Measurements from ENCODE around the gene KDM1B.
"Not testable (repeated sequence)": the region's sequence is repeated elsewhere in the genome, so short reads cannot be mapped to it uniquely, and the experiment has no call there.

Gene KDM1B

GRCh38 chr6:18182568-18182967 is 27.3 kb downstream of the KDM1B start:
- H3K4me3 ChIP-seq (ENCODE audit: low read length) = no peak overlapping the region

DNA sequence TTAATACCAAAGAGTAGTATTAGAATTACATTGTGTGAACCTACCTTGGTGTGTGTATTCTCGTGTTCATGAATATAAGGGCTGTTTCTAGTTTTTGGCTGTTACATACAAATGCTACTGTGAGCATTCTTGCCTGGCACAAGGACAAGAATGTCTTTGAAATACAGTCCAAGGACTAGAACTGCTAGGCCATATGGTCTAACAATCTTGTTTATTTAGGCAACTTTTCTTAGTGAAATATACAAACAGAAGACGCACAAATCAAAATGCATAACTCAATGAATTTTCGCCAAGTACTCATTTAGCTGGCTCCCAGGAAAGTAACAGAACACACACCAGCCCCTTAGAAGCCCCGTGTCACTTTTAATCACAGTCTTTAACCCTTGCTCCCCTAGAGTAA is 28.5 kb downstream of the KDM1B start:
- no peak for DNase-seq (ENCODE audit: low read depth, low spot score)

More at GRCh38 chr6:18182568-18182967, 27.3 kb downstream of the KDM1B start:
- no peak for DNase-seq (ENCODE audit: low read depth, low spot score)

GRCh38 chr6:18185624-18186023 is 30.4 kb downstream of the KDM1B start:
- no peak overlapping the region for H3K4me3 ChIP-seq (ENCODE audit: low read length)

More for the DNA sequence above, 28.5 kb downstream of the KDM1B start:
- no peak overlapping the region for H3K4me3 ChIP-seq (ENCODE audit: low read length)

DNA sequence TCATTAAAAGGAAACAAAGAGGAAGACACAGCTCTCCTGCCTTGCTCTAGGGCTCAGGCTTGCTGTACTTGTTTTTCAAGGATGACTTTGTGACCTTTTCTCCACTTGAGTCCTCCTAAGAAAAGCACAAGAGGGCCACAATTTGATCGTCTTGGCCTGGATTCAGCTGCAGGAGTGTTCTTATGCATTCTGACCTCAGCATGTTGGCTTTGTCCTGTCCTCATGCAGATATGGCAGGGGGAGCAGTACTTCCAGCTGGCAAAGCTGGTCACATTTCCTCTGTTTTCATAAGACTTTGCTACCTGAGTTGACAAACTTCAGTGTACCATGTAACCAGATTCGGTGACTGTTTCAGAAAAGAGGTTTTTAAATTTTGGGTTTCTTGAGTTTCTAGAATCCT is 30.8 kb downstream of the KDM1B start:
- DNase-seq (ENCODE audit: low read depth, low spot score) = no peak

More at GRCh38 chr6:18185624-18186023, 30.4 kb downstream of the KDM1B start:
- peak; percentile 14 for DNase-seq (ENCODE audit: low read depth, low spot score)

DNA sequence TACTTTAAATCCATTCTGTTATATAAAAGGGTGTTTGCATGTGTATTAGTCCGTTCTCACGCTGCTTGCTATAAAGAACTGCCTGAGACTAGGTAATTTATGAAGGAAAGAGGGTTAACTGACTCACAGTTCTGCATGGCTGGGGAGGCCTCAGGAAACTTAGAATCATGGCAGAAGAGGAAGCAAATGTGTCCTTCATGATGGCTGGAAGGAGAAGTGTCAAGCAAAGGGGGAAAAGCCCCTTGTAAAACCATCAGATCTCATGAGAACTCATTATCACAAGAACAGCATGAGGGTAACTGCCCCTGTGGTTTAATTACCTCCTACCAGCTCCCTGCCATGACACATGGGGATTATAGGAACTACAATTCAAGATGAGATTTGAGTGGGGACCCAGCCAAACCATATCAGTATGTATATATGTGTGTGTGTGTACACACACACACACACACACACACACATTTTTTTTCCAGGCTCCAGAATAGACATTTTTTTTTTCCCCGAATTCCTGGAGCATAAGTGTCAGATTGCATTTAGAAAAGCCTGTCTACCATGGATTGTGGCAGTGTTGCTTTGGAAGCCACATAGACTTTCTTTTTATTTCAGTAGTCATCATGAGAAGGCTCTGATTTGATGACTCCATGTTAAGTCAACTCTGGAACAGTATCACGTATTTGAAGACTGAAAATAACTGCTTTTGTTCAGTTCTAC is 31.5 kb downstream of the KDM1B start:
- no peak for DNase-seq (ENCODE audit: low read depth, low spot score)
- H3K4me3 ChIP-seq (ENCODE audit: low read length) = no peak overlapping the region

More for the DNA sequence above, 30.8 kb downstream of the KDM1B start:
- no peak overlapping the region for H3K4me3 ChIP-seq (ENCODE audit: low read length)

GRCh38 chr6:18187701-18188100 is 32.5 kb downstream of the KDM1B start:
- no peak overlapping the region for H3K4me3 ChIP-seq (ENCODE audit: low read length)
- DNase-seq (ENCODE audit: low read depth, low spot score) = no peak

DNA sequence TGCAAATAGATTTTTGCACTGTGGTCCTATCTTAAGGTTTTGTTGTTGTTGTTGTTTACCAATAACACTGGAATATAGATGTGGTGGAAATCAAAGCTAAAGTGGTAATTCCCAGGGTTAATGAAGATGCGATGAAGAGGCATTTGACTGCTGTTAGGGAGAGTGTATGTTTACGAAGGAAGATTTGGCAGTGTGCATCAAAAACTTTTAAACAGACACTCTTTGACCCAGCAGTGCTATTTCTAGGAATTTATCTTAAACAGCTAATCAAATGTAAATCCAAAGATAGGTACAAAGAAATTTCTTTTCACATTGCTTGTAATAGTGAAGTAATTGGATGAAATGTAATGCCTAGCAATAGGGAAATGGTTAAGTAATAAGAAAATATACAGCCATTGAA is 34.0 kb downstream of the KDM1B start:
- DNase-seq (ENCODE audit: low read depth, low spot score) = no peak
- H3K4me3 ChIP-seq (ENCODE audit: low read length) = no peak overlapping the region

DNA sequence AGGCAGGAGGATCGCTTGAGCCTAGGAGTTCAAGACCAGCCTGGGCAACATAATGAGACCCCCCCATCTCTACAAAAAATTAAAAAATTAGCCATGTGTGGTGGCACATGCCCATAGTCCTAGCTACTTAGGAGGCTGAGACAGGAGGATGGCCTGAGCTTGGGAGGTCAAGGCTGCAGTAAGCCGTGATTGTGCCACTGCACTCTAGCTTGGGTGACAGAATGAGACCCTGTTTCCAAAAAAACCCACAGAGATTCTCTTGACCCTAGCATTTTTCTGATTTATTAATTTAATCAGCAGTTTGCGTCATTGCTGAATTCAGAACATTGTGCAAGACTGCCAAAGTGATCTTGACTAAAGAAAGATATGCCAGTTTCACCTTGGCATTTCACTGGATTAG is 36.8 kb downstream of the KDM1B start:
- no peak for DNase-seq (ENCODE audit: low read depth, low spot score)
- no peak overlapping the region for H3K4me3 ChIP-seq (ENCODE audit: low read length)

DNA sequence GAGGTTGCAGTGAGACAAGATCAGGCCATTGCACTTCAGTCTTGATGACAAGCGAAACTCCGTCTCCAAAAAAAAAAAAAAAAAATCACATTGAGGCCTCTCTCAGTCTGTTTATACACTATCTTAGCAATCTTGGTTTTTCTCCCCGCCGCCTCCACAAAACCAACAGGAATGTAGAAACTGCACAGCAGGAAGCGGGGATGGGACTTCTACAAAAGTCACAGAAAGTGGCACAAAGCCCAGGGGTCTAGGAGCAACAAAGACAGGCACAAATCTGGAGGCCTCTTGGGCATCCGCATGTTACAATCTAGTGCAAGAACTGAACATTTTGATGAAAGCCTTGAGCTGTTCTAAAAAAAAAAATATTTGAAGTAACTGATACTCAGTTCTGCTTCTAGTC is 48.6 kb downstream of the KDM1B start:
- DNase-seq (ENCODE audit: low read depth, low spot score) = no peak
- no peak overlapping the region for H3K4me3 ChIP-seq (ENCODE audit: low read length)

GRCh38 chr6:18204691-18205090 is 49.5 kb downstream of the KDM1B start:
- no peak for DNase-seq (ENCODE audit: low read depth, low spot score)
- H3K4me3 ChIP-seq (ENCODE audit: low read length) = no peak overlapping the region

DNA sequence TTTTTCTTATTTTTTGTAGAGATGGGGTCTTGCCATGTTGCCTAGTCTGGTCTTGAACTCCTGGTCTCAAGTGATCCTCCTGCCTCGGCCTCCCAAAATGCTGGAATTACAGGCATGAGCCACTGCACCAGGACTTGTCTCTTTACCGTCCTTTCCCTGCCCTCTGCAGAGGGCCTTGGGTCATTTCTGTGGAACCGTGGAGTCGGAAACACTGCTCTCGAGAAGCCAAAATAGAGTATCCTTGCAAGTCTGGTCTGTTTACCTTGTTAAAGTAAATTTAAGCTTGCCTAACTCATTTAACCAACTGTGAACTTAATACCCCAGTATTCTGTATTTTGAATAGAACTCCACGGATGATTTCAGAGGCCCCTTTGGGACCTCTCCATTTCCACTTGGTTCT is 51.4 kb downstream of the KDM1B start:
- DNase-seq (ENCODE audit: low read depth, low spot score) = no peak
- no peak overlapping the region for H3K4me3 ChIP-seq (ENCODE audit: low read length)

DNA sequence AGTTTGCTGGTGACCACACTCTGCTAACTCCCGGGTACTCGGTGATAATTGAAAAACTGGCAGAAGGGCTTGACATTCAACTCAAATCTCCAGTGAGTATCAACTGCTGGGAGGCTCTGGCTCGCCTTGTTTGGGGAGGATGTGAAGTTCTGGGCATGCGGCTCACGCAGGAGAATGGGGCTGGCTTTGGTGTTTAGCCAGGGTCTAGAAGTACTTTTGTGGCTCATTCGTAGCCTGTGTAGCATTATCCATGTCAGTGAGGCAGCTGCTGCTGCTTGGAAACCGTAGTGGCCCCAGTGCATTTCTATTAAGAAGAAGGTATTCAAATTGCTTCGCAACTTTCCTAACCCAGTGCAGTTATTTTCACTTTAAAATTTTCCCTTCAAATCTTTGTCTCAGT is 52.2 kb downstream of the KDM1B start:
- DNase-seq (ENCODE audit: low read depth, low spot score) = no peak

GRCh38 chr6:18207949-18208348 is 52.7 kb downstream of the KDM1B start:
- no peak for DNase-seq (ENCODE audit: low read depth, low spot score)
- no peak overlapping the region for H3K4me3 ChIP-seq (ENCODE audit: low read length)

More for the DNA sequence above, 52.2 kb downstream of the KDM1B start:
- H3K4me3 ChIP-seq (ENCODE audit: low read length) = no peak overlapping the region

DNA sequence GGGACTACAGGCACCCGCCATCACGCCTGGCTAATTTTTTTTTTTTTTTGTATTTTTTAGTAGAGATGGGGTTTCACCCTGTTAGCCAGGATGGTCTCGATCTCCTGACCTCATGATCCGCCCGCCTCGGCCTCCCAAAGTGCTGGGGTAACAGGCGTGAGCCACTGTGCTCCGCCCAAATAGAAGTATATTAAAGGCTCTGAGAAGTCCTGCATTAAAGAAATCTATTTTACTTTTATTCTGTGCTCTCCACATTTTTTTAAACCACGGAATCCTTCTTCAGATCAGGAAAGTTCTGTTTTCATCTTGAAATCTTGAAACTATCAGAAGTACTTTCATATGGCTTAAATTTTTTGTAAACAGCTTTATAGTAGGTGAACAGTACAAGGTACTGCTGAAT is 53.6 kb downstream of the KDM1B start:
- H3K4me3 ChIP-seq (ENCODE audit: low read length); DNase-seq (ENCODE audit: low read depth, low spot score): not testable (repeated sequence)

GRCh38 chr6:18209539-18210197 is 54.4 kb downstream of the KDM1B start:
- H3K4me3 ChIP-seq (ENCODE audit: low read length) = no peak overlapping the region
- no peak for DNase-seq (ENCODE audit: low read depth, low spot score)

- H3K4me3 ChIP-seq (ENCODE audit: low read length) = no peak overlapping the region
- no peak for DNase-seq (ENCODE audit: low read depth, low spot score)
These were observed 55.5 kb downstream of the KDM1B start for GRCh38 chr6:18210707-18211106.

DNA sequence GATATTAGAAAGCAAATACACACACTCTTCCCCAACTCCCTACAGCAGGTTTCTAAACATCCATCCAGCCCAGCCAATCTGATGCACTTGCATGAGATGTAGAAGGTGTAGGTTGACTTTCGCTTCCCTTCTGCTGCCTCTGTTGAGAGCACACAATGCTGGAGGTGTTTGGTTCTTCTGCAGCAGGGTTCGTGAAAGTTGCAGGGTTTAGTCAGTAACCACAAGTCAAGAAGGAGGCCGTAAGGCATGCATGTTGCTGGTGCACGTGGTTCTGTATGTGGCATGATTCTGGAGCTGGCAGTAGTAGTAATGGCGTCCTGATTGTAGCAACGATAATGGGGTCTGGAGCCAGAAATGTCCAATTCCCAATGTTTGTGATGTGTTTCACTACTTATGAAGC is 56.1 kb downstream of the KDM1B start:
- DNase-seq (ENCODE audit: low read depth, low spot score) = no peak
- no peak overlapping the region for H3K4me3 ChIP-seq (ENCODE audit: low read length)

DNA sequence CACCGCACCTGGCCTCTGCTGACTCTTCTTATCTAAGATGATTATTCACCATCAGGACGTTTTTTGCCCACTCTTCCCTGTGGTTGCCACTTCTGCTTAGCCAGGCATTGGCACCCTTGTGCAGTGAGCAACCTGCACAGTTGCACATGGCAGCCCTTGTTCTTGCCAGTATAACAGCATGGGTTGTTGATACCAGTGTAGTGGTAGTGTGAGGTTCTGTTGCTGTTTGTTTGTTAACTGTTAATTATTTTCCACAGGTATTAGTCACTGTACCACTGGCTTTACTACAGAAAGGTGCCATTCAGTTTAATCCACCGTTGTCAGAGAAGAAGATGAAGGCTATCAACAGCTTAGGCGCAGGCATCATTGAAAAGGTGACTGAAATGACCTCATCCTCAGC is 57.0 kb downstream of the KDM1B start:
- no peak for DNase-seq (ENCODE audit: low read depth, low spot score)
- no peak overlapping the region for H3K4me3 ChIP-seq (ENCODE audit: low read length)

GRCh38 chr6:18213439-18213838 is 58.2 kb downstream of the KDM1B start:
- peak; percentile 23 for DNase-seq (ENCODE audit: low read depth, low spot score)
- H3K4me3 ChIP-seq (ENCODE audit: low read length) = no peak overlapping the region

DNA sequence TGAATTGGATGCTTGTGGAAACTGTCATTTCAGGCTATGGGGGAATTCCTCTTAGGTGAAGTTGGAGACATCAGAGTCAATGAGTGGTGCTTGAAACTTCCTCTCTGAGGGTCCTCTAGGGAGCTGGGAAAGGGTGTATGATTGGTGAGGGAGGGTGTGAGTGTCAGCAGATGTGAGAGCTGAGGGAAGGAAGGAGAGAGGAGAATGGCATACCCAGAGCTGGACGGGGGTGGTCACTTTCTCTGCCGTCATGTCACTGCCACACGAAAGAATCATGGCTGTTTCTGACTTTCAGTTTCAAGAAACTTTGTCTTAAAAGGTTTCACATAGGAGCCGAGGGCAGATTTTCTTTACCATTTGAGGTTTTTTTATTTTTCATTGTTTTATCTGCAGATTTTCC is 58.8 kb downstream of the KDM1B start:
- DNase-seq (ENCODE audit: low read depth, low spot score) = no peak
- no peak overlapping the region for H3K4me3 ChIP-seq (ENCODE audit: low read length)

- DNase-seq (ENCODE audit: low read depth, low spot score) = no peak
- H3K4me3 ChIP-seq (ENCODE audit: low read length) = no peak overlapping the region
These were observed 60.2 kb downstream of the KDM1B start for GRCh38 chr6:18215436-18215835.
